CD4-positive, alpha-beta T cell treated with Interleukin-21 for 1 hour (primary cell): ENCODE data around the gene VPS36.
"Not testable (repeated sequence)": the region's sequence is repeated elsewhere in the genome, so short reads cannot be mapped to it uniquely, and the experiment has no call there.

Source experiments
- DNase-seq: peaks from one replicate; pipeline ENCODE4 v3.0.0-alpha.2; 2020

The VPS36 gene

DNA sequence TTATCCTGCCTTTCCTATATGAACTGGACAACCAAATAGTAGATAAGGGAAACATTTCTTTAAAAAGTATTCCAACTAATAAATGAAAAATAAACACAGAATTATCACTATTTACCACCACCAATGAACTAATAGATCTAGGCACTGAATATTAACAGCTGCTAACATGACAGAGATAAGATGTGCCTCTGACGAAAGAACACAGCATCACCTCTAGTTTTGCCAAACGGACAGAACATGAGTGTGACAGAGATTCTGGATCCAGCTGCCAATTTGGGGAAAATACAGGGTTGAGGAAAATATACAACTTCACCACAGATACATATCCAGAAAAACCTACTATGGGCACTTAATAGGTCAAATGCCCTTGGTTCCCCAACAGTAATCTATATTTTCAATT, 18.0 kb downstream of the VPS36 start:
- DNase-seq, result no peak

- DNase-seq, result no peak
These were observed 22.1 kb downstream of the VPS36 start for GRCh38 chr13:52428295-52428694.

DNA sequence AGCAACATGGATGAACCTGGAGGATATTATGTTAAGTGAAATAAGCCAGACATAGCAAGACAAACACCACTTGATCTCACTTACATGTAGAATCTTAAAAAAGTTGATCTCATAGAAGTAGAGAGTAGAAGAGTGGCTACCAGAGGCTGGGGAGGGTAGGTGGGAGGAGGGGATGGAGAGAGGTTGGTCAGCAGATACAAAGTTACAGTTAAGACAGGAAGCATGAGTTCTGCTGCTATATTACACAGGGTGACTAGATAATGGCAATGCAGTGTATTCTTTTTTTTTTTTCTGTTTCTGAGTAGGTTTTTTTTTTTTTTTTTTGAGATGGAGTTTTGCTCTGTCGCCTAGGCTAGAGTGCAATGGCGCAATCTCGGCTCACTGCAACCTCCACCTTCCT, 29.2 kb downstream of the VPS36 start:
- DNase-seq, result no peak

DNA sequence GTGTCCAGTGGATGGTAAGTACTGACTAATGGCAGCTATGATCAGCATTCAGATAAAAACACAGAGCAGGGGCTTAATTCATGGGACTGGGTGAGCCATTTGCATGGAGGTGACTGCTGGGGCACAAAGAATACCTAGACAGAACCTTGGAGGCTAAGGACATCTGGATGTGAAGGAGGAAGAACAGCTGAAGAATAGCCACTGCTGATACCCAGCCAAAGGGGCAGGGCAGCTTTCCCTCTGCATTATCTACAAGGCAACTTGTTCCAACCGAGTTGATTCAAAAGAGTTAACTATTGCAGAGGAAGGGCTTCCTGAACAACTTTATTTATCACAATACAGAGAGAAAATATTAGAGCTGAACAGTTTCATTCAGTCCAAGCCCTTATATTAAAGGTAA, 31.4 kb downstream of the VPS36 start:
- no peak for DNase-seq

GRCh38 chr13:52414963-52415362, 35.5 kb downstream of the VPS36 start:
- no peak for DNase-seq

GRCh38 chr13:52414051-52414450, 36.4 kb downstream of the VPS36 start:
- no peak for DNase-seq

DNA sequence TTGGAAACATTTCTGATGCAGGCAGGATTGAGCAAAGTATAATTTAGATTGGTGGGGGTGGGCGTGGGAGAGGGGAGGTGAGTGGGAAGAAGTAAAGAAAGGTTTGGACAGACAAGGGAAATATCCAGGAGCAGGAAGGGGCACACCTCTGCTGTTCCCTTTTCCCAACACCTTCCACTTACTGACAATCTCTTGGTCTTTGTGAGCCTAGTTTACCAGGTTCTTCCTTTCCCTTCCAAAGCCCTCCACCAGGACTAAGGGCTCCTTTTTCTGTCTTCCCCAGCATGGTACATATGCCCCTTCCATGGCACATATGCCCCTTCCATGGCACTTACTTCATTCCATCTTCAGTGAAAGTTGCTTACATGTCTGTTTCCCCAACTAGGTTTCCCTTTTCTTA, 38.3 kb downstream of the VPS36 start:
- no peak for DNase-seq

GRCh38 chr13:52411629-52412028, 38.8 kb downstream of the VPS36 start:
- no peak for DNase-seq

DNA sequence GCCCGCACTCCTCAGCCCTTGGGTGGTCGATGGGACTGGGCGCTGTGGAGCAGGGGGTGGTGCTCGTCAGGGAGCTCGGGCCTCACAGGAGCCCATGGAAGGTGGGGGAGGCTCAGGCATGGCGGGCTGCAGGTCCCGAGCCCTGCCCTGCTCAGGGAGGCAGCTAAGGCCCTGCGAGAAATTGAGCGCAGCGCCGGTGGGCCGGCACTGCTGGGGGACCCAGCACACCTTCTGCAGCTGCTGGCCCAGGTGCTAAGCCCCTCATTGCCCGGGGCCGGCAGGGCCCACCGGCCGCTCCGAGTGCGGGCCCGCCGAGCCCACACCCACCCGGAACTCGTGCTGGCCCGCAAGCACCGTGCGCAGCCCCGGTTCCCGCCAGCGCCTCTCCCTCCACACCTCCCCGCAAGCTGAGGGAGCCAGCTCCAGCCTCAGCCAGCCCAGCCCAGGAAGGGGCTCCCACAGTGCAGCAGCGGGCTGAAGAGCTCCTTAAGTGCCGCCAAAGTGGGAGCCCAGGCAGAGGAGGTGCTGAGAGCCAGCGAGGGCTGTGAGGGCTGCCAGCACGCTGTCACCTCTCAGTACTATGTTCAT, 42.3 kb downstream of the VPS36 start:
- DNase-seq, result not testable (repeated sequence)

DNA sequence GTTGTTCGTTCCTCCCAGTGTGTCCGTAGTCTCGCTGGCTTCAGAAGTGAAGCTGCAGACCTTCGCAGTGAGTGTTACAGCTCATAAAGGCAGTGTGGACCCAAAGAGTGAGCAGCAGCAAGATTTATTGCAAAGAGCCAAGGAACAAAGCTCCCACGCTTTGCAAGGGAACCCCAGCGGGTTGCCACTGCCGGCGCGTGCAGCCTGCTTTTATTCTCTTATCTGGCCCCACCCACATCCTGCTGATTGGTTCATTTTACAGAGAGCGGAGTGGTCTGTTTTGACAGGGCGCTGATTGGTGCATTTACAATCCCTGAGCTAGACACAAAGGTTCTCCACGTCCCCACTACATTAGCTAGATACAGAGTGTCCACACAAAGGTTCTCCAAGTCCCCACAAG, 43.0 kb downstream of the VPS36 start:
- not testable (repeated sequence) for DNase-seq

DNA sequence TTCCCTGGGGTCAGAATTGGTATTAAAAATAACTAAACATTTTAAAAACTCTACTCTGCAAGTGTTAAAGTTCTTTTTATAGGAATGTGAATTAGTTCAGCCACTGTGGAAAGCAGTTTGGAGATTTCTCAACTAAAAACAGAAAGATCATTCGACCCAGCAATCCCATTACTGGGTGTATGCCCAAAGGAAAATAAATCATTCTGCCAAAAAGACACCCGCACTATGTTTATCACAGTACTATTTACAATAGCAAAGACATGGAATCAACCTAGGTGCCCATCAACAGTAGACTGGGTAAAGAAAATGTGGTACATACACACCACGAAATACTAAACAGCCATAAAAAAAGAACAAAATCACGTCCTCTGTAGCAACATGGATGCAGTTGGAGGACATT, 43.8 kb downstream of the VPS36 start:
- DNase-seq, result no peak

GRCh38 chr13:52405767-52406494, 44.5 kb downstream of the VPS36 start, which contains the start of gene THSD1:
THSD1 (minus strand) TSS chr13:52406172; CDS start chr13:52402600, 3,572 bp downstream.
- no peak for DNase-seq

- no peak for DNase-seq
These were observed 45.1 kb downstream of the VPS36 start for GRCh38 chr13:52405369-52405766.

- peak; percentile 14 for DNase-seq
These were observed 50.7 kb downstream of the VPS36 start for GRCh38 chr13:52399708-52400107.

DNA sequence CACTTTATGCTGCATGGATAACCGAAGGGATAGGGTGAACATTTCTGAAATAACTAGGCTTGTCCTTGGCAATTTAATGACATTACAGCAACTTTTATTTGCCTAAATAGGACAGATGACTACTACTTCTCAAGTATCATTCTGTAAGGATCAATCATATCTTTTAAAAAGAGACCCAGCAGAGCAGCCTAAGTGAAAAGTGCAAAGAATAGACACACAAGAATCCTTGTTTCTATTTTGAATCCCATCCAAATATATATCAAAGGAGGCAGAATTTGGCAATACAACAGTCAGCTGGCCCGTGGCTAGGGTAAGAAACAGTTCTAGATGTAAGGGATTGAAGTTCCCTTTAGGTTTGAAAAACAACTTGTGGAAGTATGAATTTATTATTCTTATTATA, 51.4 kb downstream of the VPS36 start:
- DNase-seq, result no peak

GRCh38 chr13:52395704-52396103, 54.7 kb downstream of the VPS36 start:
- no peak for DNase-seq

DNA sequence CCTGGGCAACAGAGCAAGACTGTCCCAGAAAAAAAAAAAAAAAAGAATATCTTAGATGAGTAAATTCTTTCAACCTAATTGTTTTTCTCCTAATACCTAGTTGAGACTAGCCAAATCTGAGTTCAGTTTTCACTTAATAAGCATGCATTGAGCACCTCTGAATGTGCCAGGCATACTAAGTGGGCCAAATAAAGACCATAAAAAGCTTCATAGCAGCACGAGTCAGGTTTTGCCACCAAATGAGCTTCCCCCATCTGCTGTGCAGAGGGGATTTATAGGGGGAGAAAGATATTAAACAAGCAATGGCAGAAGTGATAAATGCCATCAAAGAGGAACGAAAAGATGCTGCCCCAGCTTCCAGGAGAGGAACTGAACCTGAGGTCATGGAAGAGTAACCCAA, 55.8 kb downstream of the VPS36 start:
- DNase-seq, result no peak

DNA sequence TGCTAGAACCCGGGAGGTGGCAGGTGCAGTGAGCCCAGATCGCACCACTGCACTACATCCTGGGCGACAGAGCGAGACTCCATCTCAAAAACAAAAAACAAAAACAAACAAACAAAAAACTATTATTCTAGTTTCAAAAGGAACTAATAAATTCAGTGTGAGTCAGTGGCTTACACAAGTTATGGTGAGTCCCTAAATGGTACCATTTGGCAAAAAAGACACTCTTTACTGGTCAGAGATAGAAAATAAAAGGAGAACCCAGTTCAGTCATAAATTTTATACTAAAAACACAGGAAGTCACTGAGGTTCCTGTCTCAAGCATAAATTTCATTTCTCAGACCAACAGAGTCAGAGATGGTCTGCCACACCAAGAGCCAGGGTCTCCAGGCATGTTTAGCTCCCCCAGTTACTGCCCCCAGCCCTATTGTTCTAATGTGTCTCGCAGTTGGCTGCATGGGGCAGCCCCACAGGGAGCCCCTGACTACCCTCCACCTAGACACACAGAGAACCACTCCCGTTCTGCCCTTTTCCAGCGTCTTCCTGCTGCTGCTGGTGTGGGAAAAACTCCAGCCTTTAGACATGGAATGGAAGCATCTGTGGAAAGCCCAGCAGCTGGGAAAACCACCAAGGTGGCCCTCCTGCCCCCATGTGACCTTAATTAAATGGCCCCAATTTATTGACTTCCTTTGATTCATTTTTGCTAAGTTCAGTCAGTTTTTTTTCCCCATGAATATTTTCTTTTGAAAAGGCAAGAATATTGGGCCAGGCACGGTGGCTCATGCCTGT, 56.7 kb downstream of the VPS36 start:
- DNase-seq, result no peak

DNA sequence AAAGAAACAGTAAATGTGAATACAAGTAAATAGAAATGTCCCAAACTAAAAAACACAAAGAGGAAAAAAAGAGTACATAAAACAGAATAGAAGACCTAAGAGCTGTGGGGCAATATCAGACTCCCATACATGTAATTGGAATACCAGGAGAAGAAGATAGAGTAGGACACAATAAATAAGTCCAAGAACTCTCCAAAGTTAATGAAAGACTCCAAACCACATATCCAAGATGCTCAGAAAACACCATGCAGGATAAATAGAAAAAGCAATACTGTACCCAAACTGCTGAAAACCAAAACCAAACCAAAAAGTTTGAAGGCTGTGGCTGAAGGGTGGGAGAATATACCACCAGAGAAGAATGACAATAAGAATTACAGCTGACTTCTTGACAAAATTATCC, 62.7 kb downstream of the VPS36 start:
- DNase-seq, result no peak

DNA sequence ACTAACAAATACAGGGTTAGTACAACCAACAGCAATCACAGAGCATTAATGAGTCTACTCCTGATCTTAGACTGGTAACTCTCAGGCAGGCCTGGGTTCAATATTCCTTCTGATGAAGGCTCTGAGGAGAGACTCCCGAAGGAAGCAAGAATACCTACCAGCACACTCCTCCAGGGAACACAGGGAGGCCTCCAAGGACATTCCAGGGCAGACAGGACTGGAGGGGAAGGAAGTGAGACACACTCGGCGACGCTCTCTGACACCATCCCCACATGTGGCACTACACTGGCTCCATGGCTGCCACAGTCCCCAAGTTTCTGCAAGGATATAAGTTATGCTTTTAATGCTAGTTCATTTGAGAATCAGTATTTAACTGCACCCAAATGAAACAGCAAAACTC, 64.6 kb downstream of the VPS36 start:
- no peak for DNase-seq

DNA sequence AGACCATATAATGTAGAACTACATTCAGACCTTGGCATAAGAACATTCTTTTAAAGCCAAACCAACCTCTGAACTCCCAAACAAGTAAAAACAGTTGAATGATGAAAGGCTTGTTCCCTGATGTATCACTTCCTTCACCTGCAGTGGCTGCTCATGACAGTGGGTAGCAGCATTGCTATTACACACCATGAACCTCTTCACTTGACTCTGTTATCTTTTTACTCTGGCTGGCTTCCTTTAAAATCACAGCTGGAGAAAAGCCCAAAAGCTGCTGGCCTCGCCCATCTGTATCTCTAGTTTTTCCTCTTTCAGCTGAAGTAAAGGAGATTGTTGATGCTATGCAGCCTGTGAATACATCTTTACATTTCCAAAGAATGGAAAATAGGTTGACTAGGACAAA, 67.1 kb downstream of the VPS36 start:
- DNase-seq, result no peak

DNA sequence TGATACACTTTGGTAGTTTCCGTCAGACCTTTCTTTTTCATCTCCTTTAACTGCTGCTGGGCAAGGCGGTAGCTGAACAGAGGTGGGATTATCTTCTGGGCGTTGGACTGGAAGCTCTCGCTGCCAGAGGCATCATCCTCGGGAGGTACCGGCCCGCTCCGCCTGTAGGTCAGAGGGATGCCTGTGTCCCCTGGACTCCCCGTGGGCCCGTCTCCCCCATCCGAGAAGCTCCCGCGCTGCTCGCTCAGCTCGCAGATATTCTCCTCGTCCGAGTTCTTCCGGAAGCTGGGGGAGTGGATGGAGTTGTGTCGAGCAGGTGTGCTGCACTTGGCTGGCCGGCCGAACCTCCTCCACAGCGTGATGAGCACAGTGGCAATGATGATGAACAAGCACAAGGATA, 72.1 kb downstream of the VPS36 start:
- no peak for DNase-seq

DNA sequence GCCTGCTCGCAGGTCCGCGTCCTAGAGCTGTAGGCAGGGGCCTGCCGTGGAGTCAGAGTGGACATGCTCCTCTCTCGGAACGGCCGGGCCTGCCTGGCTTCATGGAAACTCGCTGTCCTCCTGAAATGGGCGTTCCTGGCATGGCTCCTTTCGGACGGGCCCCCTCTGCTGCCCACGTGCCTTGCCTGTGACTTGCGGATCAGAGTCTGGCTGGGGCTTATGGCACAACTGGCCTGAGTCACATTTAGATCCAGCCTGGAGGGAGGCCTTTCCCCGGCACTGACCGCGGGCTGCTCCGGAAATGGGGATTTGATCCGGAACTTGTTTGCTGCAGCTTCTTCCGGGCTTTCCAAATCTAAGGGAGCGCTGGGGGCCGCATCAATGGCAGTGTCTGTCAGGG, 72.5 kb downstream of the VPS36 start:
- no peak for DNase-seq

DNA sequence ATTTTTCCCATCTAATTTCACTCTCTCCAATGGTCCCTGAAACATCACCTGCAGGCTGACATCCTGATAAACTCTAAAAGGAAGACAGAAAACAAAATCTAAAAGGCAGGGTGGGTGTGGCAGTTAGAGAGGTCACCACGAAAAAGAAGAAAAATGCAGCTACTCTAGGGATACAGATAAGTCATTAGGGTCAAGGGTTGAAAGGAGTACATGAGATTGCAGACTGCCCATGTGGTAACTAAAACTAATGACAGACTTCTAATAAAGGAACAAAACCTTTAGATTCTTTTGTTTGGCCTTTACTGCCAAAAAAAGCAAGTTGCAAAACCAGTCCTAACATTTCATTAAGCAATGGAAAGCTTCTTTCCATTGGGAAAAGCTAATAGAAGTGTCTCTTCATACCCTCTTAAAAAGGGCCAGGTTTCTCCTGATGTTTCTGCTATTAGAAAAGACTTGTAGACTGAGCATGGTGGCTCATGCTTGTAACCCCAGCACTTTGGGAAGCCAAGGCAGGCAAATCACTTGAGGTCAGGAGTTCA, 75.5 kb downstream of the VPS36 start:
- no peak for DNase-seq
